Ovary (tissue), 10 donors: ENCODE data around the gene ABL1. TPM values are rescaled to one million over a fixed set of nuclear protein-coding genes. Genes with fewer than 3 reads are reported as not detected.

Experiments
- DNase-seq, 5 donors: peaks; one replicate each; pipeline ENCODE4 v3.0.0-alpha.2; 2019 to 2020
- H3K27ac ChIP-seq, 2 donors: fragments of 200-600 bp; one replicate each; pipeline versions ENCODE4 v1.5.1 to v1.8.0; 2019 to 2022
- H3K27me3 ChIP-seq: fragments of 200-600 bp; one replicate; pipeline ENCODE4 v1.8.0; 2022
- H3K36me3 ChIP-seq: fragments of 200-600 bp; sonication (generic); one replicate; pipeline ENCODE4 v1.5.1; 2019
- H3K4me1 ChIP-seq: one replicate; pipeline ENCODE4 v1.8.1; 2013; ENCODE audit warnings: mild to moderate bottlenecking, moderate library complexity; ENCODE audit not compliant: insufficient read depth
- H3K4me3 ChIP-seq: fragments of 200-600 bp; sonication (generic); one replicate; pipeline ENCODE4 v1.5.1; 2017
- H3K9me3 ChIP-seq, 2 donors: fragments of 200-600 bp in 1 of 2; sonication (generic) in 1 of 2; one replicate each; pipeline versions ENCODE4 v1.5.1 to v1.8.1; 2013 to 2019; ENCODE audit warnings: mild to moderate bottlenecking in 1 of 2, moderate library complexity in 1 of 2
- CTCF ChIP-seq, 3 donors: fragments of 450-650 bp in 2 of 3; fragments of 200-600 bp in 1 of 3; IDR thresholded peaks; one replicate each; pipeline versions ENCODE4 v1.5.1 to v1.8.0; 2016 to 2022; ENCODE audit warnings: antibody characterized with exemption in 3 of 3, mild to moderate bottlenecking in 1 of 3
- EP300 ChIP-seq: sonication (generic); formaldehyde crosslinking; IDR thresholded peaks from one replicate; pipeline ENCODE4 v1.6.1; 2017; ENCODE audit warnings: antibody characterized with exemption
- POLR2A ChIP-seq: fragments of 450-650 bp; IDR thresholded peaks from one replicate; pipeline ENCODE4 v1.6.1; 2017; ENCODE audit warnings: antibody characterized with exemption, mild to moderate bottlenecking, moderate library complexity
- WGBS, 3 donors: extraction: QIAGEN DNeasy Blood & Tissue Kit in 1 of 3; methylation state at CpG; one replicate each; pipeline versions ENCODE4 v1.1.5 to v1.1.7; 2013 to 2017; 5-methylcytosine and 5-hydroxymethylcytosine counted together
- intact Hi-C, 4 donors: fragments of 100-400 bp; cut with DNase I; formaldehyde crosslinking; loops; one replicate each; pipeline versions ENCODE4 v1.11.0 to v1.15.1; 2022 to 2023
- long read RNA-seq, 3 donors: library from polyadenylated mRNA in 2 of 3; unstranded in 2 of 3; transcript quantifications; one replicate each; pipeline ENCODE4 v2.0.0 and lab custom pipeline, GENCODE V29; 2021 to 2026
- polyA plus RNA-seq, 2 donors: library from polyadenylated mRNA; stranded (reverse); fragments of 200-250 nt in 1 of 2; fragments of 350-450 nt in 1 of 2; fragmentation: Illumina TruSeq in 1 of 2; extraction: RNeasy Lipid Tissue Mini Kit (QIAGEN cat#74804) in 1 of 2; gene quantifications; one replicate each; pipeline ENCODE4 v1.2.3, GENCODE V29; 2013 to 2014
- total RNA-seq, 7 donors: library from RNA; depleted of rRNA in 2 of 7; stranded (reverse); fragments of >200 nt in 2 of 7; fragmentation: NEBNext Ultra II Directional in 3 of 7; extraction: Animal tissue kit (Norgen Biotek cat#: 25700) in 3 of 7; gene quantifications; one replicate each; pipeline versions ENCODE4 v1.1.0 to v1.2.4, GENCODE V29; 2016 to 2023
- donor health status: DM: no; HTN: no; CAD: no; lungs with moderate emphysema.
- donor health status: DM: no; HTN: no; CAD: no.
- donor health status: Bipolar disorder and iron deficiency.
- donor health status: DM: yes; HTN: yes; CAD: no.
- donor health status: DM: no; HTN: no; CAD: no.
- donor health status: DM: yes; HTN: yes; CAD: no.

ABL1 gene
- total RNA-seq = 100 to 1,000 TPM in 3 of 7 donors, 10 to 100 TPM in 4; 39.4 to 112 (median 92.5) TPM
- 10 to 100 TPM; 49.1 to 56.9 TPM for polyA plus RNA-seq
- long read RNA-seq, donor 1, full-length matches to known transcripts = 5 of 54 reads
- long read RNA-seq, donor 1, partial matches to known transcripts = 4 of 54 reads
- long read RNA-seq, donor 1, other reads (novel, unspliced or antisense) = 45 of 54 reads
- long read RNA-seq, donor 2, full-length matches to known transcripts = 14 of 29 reads
- long read RNA-seq, donor 2, partial matches to known transcripts = 15 of 29 reads
- long read RNA-seq, donor 2, other reads (novel, unspliced or antisense) = 0 of 29 reads
- long read RNA-seq, donor 3, full-length matches to known transcripts = 10 of 108 reads
- long read RNA-seq, donor 3, partial matches to known transcripts = 98 of 108 reads
- long read RNA-seq, donor 3, other reads (novel, unspliced or antisense) = 0 of 108 reads

GRCh38 chr9:130834371-130835336 lies at the start of gene ABL1:
Gene ABL1, plus strand, starts transcription at chr9:130835254. Its CDS starts 193 bp downstream, at chr9:130835447.
- no peaks in the 10 kb centered on the region for H3K27me3 ChIP-seq
- H3K27ac ChIP-seq = peak within 1 kb of the TSS; percentile 86 to 92
- WGBS, 3 donors = 1 to 3% (median 2%) methylated on average over 29 to 78 of the region's 78 CpGs
- no peak for TF ChIP-seq POLR2A
- TF ChIP-seq EP300 = no peak
- no peak for TF ChIP-seq CTCF (IDR thresholded peaks at IDR 0.05)
- DNase-seq = peak; percentile 70 to 85 (median 76)
- peak within 1 kb of the TSS; percentile 52 for H3K4me3 ChIP-seq
- intact Hi-C loops = loop anchor here in 3 of 4 donors (5.0 to 10.0 kb wide), 2 partner anchors 50 to 52 kb away; no protein-coding TSS in a partner anchor
- H3K36me3 ChIP-seq = no peaks in the 10 kb centered on the region
- H3K4me1 ChIP-seq = peaks cover 10% of the 10 kb centered on the region
- no peaks in the 10 kb centered on the region for H3K9me3 ChIP-seq

- 56 to 62% (median 61%) methylated on average over 6 of the region's 6 CpGs for WGBS, 3 donors
- TF ChIP-seq POLR2A (no peak), EP300 (no peak), CTCF (IDR thresholded peaks at IDR 0.05) (no peak)
- H3K27me3 ChIP-seq = no peaks in the 10 kb centered on the region
- no peak overlapping the region for H3K4me3 ChIP-seq
- no peak for DNase-seq
- intact Hi-C loops = loop anchor here in 1 of 4 donors (10.0 kb wide), 1 partner anchor 49 kb away; the partner anchor contains the start of gene ABL1
- no peaks in the 10 kb centered on the region for H3K36me3 ChIP-seq
- peaks cover 12% of the 10 kb centered on the region for H3K4me1 ChIP-seq
- no peaks in the 10 kb centered on the region for H3K9me3 ChIP-seq
- no peak overlapping the region for H3K27ac ChIP-seq
Measured at GRCh38 chr9:130785940-130786508, 49.0 kb upstream of the ABL1 start.

- no peak overlapping the region for H3K4me3 ChIP-seq
- DNase-seq = no peak
- no peak overlapping the region for H3K27ac ChIP-seq
- H3K27me3 ChIP-seq = no peaks in the 10 kb centered on the region
- intact Hi-C loops = loop anchor here in 1 of 4 donors (10.0 kb wide), 1 partner anchor 48 kb away; the partner anchor contains the start of gene ABL1
- 88 to 91% (median 91%) methylated on average over 4 of the region's 4 CpGs for WGBS, 3 donors
- TF ChIP-seq CTCF (IDR thresholded peaks at IDR 0.05) (no peak), EP300 (no peak), POLR2A (no peak)
- H3K9me3 ChIP-seq = no peaks in the 10 kb centered on the region
- H3K4me1 ChIP-seq = peaks cover 10% of the 10 kb centered on the region
- no peaks in the 10 kb centered on the region for H3K36me3 ChIP-seq
Measured at GRCh38 chr9:130786526-130786925, 48.5 kb upstream of the ABL1 start.
